ENCODE results near the gene ATXN2.

The ATXN2 gene

DNA sequence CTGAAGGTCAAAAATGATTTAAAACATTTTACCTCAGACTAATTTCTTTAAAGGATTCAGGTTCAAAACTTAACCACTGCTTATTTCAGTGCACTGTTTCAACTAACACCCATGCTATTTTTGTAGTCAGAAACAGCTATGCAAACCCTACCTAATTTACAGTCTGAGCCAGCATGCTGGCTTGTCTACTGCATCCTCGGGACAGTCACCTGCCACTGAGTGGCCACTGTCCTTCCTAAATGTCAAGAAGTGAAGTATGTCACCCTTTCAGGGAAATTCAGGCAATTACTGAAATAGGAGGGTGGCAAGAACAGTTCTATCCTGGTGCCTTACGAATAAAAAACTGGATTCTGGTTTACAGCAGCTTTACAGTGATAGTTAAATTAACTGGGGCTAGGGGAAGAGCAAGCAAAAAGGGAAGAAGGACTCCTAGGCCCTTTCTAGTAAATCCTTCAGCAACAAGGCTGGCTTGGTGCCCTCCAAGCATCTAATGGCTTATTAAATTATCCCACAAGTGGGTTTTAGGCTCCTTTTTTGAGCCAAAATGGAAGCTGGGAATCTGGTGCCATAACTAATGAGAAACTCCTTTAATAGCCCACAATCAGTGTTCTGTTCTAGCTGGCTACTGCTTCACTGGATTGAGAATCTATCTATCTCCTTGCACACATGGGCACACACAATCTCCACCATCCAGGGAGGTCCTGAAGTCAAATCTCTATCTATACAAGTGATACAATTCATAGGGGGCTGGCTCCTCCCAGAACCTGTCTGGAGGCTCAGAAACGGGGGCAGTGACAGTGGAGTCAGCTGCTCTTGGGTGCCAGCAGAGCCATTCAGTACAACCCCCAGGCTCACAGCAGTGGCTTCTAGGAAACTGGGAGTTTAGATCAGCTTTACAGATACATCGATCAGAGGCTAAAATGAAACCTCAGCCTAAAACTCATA is 150.0 kb downstream of the ATXN2 start:
- DNase-seq, result no peak

DNA sequence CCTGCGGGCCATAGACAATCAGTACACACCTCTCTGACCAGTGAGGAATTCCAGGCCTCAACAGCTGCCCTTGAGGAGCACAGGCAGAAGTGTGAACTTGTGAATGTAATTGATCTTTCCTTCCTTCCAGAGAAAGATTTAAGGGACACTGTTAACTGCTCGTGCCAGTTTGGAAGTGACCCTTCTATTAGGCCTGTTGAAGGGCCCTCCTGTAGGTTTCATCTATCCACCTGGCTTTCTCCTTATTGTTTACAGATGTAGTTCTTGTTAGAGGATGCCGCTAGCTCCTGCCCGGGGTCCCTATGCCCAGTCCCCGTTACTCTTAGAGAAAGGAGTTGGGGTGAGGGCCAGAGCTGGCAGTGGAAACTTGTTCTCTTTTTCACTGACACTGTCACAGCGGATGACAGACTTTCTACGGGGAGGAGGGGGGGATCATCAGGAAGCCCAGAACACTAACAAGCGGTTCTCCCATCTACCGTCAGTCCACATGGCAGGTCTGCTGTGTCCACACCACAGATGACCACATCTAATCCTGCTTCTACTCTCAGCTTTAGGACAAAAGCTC is 150.8 kb downstream of the ATXN2 start:
- DNase-seq, result no peak

DNA sequence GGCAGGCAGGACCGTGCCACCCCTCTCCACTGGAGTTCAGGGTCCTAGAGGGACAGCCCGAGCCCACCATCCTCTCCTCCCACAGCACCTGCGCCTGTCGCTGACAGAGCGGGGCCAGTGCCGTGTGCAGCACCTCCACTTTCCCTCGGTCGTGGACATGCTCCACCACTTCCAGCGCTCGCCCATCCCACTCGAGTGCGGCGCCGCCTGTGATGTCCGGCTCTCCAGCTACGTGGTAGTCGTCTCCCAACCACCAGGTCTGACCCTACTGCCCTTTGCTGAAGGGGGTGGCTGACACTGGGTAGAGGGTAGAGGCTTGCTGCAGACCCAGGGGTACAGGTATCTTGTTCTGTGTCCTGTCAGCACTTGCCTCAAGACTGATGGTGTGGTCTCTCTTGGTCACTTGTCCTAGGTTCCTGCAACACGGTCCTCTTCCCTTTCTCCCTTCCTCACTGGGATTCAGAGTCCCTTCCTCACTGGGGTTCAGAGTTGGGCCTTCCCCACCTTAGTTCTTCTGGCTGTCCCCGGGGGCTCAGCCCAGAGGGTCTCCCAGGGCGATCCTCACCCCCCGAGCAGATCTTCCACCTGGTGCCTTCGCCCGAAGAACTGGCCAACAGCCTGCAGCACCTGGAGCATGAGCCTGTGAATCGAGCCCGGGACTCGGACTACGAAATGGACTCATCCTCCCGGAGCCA is 151.4 kb downstream of the ATXN2 start:
- DNase-seq, result no peak

DNA sequence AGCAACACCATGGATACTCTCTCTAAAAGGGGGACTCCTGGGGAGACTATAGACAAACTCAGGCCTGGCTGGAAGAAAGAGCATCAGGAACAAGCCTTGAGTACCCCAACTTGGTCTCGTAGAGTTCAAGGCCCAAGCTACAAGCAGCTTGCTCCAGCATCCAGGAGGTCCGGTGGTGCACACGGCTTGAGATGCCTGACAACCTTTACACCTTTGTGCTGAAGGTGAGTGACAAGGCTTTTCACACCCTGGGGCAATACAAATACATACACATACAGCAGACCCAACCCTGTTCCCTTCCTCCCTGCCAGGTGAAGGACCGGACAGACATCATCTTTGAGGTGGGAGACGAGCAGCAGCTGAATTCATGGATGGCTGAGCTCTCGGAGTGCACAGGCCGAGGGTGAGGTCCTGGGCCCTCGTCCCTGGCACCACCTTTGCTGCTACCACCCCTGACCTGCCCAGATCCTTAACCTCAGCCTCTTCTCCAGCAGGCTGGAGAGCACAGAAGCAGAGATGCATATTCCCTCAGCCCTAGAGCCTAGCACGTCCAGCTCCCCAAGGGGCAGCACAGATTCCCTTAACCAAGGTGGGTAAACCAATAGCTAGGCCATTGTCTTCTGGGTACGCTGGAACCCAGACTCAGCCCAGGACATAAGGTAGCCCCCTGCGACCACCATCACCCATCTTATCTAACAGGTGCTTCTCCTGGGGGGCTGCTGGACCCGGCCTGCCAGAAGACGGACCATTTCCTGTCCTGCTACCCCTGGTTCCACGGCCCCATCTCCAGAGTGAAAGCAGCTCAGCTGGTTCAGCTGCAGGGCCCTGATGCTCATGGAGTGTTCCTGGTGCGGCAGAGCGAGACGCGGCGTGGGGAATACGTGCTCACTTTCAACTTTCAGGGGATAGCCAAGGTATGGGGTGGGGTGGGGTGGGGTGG is 152.2 kb downstream of the ATXN2 start:
- DNase-seq, result no peak

DNA sequence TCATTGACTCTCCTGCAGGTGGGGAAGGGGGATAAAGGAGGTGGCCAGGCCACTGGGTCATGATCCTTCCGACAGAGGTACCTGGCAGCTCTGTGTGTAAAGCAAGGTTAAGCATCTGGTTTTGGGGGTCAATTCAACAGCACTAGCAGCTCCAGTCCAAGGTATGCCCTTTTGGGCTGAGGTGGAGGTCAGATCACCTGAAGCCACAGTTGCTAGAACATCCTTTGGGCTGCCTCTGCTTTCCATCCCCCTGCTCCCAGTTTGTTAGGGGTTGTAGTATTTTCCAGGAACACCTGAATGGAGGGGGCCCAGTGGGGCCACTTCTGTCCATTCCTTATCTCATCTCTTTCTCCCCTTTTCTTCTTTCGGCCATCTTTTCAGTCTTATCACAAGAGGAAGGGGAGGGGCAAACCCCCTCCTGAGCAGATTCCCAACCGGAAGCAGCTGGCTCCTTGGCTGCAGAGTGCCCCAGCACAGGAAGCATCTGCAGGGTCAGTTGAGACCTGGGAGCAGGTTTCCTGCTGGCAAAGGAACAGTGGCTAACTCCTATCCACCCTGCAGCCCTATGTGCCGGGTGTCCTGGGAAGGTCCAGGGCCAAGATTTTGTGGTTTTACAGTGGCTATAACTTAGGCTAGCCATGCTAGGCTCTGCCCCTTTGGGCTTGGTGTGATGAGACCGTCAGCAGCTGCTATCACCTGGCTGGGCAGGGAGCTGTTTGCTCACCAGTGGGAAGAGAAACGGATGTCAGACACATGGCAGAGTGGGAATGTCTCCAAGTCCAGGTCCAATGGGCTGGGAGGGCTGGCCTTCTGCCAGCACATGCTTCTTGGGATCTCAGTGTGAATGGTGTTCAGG is 153.2 kb downstream of the ATXN2 start:
- DNase-seq, result no peak

DNA sequence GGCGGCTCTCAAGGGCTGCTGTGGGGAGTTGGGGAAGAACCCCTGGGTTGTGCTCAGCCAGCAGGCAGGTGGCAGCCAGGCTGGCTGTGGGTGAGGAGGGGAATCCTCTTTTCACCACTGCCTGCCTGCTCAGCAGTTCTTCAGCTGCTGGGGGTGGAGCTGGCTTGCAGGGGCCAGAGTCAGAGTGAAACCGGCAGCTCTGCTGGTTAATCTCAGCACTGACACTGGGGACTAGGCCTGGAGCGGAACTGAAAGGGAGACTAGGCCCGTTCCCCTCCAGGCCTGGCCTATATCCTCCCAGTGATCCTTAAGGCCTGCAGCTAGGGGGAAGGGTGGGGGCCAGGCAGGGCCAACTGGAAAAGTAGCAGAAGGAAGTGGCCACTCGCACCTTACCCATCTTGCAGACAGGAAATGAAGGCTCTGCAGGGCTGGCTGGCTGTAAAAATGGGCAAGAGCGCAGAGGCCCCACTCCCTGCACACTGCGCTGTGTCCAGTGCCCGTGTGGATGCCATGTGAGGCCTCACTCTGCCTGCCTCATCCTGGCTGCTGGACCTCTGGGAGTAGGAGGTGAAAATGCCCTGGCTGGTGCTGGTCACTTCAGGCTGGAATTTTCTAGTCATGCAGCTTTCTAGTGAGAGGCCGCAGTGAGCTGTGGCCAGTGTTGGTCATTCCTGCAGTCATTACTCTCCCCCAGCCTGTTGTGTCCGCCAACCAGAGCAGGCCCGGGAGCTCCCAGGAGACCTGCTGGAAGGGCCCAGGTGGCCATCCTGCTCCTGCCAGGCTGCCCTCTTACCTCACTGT is 154.0 kb downstream of the ATXN2 start:
- no peak for DNase-seq

DNA sequence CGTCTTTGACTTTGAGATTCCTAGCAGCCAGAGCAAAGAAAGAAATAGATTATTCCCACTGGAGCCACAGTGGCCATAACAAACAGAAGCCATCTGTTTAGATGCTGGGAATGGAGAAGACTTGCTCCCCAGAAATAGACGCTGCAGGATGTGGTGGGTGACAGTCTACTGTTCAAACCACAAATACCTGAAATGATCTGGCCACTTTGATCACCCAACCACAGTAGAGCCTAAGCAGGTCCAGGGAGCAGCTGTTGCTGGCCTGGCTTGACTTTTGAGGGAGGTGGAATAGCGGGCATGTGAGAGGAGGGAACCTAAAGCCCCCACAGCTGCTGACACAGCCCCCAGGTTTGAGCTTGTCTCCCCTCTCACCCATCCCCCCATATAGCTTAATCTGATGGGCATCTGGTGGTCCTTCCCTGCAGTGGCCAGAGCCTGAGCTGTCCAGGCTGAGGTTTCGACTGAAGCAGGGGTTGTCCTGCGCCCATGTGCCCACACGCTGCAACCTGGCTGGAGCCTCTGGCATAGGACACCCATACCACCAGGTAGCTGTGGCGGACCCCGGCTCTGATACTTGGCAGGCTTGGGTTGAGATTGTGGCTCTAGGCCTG is 154.7 kb downstream of the ATXN2 start:
- DNase-seq, result no peak

DNA sequence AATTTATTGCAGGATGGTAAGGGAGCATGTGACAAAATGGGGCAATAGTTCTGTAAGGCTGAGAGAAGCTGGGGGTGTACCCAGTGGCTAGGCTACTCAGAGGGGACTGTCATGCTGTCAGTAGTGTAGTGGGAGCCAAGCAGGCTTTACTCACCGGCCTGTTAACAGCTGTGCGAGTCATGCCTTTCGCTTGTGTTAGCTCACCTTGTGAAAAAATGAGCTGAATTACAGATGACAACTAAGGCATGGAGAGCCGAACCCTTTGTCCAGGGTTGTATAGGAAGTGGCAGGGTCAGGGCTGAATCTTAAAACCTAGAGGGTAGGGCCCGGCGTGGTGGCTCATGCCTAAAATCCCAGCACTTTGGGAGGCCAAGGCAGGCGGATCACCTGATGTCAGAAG is 155.5 kb downstream of the ATXN2 start:
- no peak for DNase-seq

DNA sequence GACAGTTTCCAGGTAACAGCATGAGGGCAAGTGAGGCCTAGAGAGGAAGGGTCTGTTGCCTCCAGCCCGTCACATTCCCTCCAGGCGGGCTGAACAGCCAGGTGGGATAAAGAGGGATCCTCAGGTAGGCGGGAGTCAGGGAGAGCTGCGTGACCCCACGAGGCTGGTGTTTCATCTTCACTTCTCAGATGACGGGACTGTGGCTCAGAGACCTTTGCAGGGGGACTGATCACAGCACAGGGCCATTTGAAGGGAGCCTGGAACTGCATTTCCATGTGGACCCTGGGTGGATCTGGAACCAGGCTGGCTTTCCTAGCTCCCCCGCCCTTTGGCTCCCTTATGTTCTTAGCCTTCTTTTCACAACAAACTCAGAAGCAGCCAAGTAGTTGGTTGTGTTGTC is 156.0 kb downstream of the ATXN2 start:
- no peak for DNase-seq

DNA sequence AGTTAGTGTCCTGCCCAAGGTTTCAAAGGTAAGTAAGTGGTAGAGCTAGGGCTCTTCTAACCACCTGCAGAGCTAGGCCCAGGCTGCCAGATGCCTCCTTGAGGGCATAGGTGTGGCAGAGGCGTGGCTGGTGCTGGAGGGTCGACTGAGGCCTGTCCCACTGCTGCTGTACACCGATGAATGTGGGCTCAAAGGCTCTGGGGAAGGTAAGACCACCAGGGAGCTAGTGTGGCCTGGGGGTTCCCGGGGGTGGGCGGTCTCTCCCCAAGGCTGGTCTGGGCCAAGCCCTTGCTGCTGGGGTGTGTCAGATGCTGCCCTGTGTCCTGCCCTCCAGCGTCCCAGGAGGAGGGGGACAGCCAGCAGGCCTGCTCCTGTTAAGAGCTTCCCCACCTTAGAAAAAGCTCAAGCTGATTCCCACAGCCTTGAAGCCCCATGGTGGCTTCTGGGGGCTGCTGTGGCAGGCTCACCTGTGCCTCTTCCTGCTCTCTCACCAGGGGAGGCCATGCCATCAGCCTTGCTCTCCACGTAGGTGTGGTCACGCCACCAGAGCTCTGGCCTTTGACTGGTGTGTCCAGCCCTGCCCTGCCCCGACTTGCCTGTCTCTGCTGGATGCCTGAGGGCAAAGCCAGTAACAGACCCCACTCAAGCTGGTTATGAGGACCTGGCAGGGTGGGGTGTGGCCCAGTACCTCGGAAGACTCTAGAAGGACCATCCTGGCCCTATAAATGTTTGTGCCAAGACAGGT is 156.6 kb downstream of the ATXN2 start:
- DNase-seq, result no peak

DNA sequence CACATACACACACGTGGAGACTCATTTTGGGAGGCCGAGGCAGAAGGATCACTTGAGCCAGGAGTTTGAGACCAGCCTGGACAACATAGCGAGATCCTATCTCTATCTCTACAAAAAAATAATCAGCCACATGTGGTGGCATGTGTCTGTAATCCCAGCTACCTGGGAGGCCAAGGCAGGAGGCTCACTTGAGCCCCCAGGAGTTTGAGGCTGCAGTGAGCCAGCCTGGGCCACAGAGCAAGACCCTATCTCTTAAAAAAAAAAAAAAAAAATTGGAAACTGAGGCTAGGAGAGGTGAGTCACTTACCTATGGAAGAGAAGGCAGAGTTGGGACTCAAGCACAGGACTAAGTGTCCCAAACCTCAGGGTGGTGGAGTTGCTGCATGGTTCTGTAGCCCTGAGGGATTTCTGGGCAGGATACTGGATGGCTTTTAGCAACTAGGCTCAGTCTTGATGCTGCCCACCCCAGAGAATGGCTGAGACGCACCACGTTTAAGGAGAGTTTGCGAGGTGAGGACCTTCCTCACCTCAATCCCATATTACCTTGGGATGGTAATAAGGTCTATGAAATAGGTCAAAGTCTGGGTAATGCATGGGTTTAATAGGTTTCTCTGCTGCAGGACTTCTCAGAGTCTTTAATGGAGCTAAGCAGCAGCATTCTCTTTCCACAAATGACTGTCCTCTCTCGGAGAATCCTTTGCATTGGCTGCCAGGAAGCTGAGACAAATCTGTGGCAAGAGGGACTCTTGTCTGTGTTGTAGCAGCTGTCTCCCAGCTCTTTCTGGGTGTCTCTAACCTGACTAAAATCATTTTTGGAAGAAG is 157.8 kb downstream of the ATXN2 start:
- no peak for DNase-seq

DNA sequence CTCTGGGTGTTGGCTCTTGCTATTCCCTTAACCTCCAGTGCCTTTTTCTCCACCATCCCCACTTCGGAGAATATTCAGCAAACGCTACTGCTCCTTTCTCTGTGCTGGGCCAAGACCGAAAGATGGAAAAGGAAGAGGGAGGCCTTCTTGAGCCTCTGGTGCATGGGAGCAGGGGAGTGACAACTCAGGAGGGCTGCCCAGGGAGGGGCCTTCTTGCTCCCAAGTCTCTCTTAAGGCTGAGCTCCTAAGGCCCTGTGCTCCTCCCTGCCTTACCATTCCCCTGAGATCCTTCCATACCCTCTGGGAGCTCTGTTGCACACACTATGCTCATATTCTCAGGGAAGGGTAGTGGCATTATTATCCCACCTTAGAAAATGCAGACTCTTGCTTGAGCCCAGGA is 158.5 kb downstream of the ATXN2 start:
- no peak for DNase-seq

DNA sequence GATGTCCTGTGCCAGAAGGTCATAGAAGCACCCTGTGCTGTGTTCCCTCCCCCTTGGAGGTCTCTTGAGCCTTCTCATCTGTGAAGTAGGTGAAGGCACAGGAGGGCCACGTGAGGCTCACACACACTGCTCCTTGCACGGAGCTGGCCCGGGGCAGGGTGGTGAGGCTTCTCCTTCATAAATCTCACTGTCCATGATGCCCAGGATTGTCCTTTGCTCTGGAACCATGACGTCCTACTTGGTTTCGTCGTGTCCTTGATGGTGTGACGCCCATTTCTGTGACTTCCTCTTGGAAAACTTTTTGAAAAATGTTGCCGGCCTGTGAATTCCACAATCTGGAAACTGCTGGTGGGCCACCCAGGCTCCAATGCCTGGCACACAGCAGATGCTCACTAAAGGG is 159.0 kb downstream of the ATXN2 start:
- DNase-seq, result no peak

DNA sequence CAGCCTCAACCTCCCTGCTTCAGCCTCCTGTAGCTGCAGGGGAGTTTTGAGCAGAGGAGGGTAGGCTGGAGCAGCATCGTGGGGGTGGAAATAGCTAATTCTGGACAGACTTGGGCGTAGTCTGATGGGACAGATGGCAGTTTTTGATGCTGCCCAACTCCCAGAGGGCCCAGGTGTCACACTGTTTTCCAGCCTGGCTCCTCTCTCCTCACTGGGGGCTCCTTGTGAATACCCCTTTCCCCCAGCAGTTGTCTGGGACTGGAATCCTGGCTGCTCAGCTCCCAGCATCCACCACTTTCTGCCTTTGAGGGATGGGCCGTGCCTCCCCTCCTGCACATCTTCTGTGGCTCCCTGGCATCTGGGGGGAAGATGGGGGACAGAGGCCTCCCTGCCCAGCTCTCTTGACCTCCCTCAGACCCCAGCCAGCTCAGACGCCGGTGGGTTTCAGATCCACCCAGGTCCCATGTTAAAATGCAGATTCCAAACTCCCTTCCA is 159.4 kb downstream of the ATXN2 start:
- no peak for DNase-seq

DNA sequence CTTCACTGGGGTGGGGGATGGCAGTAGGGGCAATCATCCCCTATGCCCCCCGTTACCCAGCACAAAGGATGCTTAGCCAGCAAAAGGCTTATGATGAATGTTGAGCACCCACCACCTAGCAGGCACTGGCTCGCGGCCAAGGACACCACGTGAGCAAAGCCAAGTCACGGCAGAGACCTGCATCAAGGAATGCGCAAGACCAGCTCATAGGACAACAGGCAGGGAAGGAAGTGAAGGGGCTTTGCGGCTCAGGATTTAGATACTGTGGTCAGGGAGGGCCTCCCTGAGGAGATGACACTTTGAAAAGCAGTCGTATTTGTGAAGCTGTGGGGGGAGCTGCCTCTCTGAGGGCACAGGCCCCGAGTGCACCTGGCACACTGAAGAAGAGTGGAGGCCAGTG is 160.6 kb downstream of the ATXN2 start:
- DNase-seq, result peak; percentile 52

DNA sequence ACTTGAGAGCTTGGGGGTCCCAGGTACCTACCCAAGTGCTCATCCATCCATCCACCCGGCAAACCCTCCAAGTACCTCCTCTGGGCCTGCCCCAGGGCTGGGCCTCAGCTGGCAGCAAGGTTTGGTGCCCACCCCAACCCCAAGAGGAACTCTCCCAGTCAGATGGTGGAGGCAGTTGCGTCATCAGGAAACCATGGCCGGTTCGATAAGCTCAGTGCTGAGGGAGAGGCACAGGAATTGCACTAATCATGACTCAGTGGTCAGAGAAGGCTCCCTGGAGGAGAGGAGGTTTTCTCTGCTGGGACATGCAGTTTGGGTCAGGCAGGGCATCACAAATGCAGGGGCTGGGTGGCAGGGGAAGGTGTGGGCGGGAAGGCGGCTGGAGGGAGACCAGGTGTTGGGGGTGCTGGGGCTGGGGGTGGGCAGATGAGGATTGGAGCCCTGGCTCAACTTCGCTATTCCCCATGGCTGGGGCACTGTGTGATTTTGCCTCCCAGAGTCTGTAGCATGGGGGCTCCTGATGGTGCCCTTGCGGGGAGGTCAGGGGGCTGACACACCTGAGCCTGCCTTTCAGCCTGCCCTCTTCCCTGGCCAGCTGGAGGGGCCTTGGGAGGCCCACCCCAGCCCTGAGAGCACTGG is 161.2 kb downstream of the ATXN2 start:
- DNase-seq, result peak; percentile 20

DNA sequence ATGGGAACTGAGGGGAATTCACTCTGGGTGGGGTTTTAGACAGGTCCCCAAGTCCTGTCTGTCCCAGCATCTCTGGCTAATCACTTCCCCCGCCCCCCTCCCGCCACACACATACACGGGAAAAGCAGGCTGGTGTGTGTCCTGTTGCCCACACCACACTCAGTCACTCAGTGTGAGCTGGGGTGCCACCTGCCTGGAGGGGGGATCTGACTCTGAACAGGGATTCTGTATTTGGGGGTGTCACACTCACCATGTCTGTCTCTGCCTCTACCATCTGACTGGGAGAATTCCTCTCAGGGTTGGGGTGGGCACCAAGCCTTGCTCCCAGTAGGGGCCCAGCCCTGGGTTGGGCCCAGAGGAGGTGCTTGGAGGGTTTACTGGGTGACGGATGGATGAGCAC is 162.3 kb downstream of the ATXN2 start:
- no peak for DNase-seq

DNA sequence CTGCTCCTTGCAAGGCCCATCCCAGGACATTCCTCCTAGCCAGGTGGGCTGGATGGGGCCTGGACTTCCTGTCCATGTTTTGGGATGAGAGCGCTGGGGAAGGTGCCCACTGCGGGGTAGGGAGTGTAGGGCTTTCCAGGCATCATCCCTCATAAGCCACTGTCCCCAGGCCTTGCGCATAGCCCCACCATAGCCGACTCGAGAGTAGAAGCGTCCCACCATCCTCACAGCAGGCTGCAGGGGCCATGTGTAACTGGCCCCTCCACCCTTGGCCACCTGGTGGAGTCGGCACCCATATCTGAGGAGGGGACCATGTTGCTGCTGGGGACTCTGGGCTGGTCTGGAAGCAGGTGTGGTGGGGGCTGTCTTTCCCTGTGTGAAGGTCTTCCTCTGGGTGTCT is 162.8 kb downstream of the ATXN2 start:
- no peak for DNase-seq

Data from eye (tissue), 1 donor.